Body of pancreas (tissue), 4 donors: ENCODE data around the gene PIK3R4.

Experiments
- POLR2A ChIP-seq, 3 donors: fragments of 450-650 bp; IDR thresholded peaks; one replicate each; pipeline ENCODE4 v1.6.1; 2016; ENCODE audit warnings: antibody characterized with exemption in 3 of 3, mild to moderate bottlenecking in 2 of 3
- TF ChIP-seq, protein P1 (sequence below), 7 experiments: fragments of 450-650 bp in 4 of 7; fragments of 200-600 bp in 3 of 7; sonication (generic) in 3 of 7; IDR thresholded peaks; one replicate each; pipeline ENCODE4 v1.5.1; 2016 to 2019; ENCODE audit warnings: antibody characterized with exemption in 7 of 7

DNA sequence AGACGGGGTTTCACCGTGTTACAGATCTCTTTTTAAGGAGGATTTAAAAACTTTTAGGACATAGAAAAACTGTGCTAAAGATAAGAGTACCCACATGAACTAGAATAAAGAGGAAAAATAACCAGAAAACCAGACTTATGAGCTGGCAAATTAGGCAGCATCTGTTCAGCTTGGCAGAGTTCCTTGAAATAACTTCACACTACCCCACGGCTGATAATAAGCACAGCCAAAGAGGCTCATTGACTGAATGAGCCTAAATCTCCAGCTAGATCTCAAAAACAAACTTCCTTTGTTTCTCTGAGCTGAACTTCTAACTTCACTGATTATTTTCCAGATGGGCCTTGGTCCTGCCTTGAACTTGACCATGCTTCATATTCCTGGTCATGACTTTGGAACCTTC is 26.7 kb upstream of the PIK3R4 start:
- TF ChIP-seq, protein P1, sequence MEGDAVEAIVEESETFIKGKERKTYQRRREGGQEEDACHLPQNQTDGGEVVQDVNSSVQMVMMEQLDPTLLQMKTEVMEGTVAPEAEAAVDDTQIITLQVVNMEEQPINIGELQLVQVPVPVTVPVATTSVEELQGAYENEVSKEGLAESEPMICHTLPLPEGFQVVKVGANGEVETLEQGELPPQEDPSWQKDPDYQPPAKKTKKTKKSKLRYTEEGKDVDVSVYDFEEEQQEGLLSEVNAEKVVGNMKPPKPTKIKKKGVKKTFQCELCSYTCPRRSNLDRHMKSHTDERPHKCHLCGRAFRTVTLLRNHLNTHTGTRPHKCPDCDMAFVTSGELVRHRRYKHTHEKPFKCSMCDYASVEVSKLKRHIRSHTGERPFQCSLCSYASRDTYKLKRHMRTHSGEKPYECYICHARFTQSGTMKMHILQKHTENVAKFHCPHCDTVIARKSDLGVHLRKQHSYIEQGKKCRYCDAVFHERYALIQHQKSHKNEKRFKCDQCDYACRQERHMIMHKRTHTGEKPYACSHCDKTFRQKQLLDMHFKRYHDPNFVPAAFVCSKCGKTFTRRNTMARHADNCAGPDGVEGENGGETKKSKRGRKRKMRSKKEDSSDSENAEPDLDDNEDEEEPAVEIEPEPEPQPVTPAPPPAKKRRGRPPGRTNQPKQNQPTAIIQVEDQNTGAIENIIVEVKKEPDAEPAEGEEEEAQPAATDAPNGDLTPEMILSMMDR (IDR thresholded peaks at IDR 0.05), result no peak
- TF ChIP-seq POLR2A (IDR thresholded peaks at IDR 0.05), result no peak
